ENCODE measurements around the gene PSMD7.

- TF ChIP-seq, protein P1, sequence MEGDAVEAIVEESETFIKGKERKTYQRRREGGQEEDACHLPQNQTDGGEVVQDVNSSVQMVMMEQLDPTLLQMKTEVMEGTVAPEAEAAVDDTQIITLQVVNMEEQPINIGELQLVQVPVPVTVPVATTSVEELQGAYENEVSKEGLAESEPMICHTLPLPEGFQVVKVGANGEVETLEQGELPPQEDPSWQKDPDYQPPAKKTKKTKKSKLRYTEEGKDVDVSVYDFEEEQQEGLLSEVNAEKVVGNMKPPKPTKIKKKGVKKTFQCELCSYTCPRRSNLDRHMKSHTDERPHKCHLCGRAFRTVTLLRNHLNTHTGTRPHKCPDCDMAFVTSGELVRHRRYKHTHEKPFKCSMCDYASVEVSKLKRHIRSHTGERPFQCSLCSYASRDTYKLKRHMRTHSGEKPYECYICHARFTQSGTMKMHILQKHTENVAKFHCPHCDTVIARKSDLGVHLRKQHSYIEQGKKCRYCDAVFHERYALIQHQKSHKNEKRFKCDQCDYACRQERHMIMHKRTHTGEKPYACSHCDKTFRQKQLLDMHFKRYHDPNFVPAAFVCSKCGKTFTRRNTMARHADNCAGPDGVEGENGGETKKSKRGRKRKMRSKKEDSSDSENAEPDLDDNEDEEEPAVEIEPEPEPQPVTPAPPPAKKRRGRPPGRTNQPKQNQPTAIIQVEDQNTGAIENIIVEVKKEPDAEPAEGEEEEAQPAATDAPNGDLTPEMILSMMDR (IDR thresholded peaks at IDR 0.05) = no peak
- TF ChIP-seq POLR2A (IDR thresholded peaks at IDR 0.05) = no peak
Measured at GRCh38 chr16:74253161-74253938, 43.3 kb upstream of the PSMD7 start.
